Uterus (tissue), 2 donors: Measurements from ENCODE around the gene TEKT2.

Experiments used
- CTCF ChIP-seq, 4 experiments: fragments of 200-600 bp in 2 of 4; fragments of 450-650 bp in 2 of 4; sonication (generic) in 2 of 4; IDR thresholded peaks; one replicate each; pipeline ENCODE4 v1.5.1; 2016 to 2019; ENCODE audit warnings: antibody characterized with exemption in 4 of 4, mild to moderate bottlenecking in 2 of 4, moderate library complexity in 1 of 4
- POLR2A ChIP-seq, 2 donors: fragments of 450-650 bp; IDR thresholded peaks; one replicate each; pipeline ENCODE4 v1.6.1; 2016; ENCODE audit warnings: antibody characterized with exemption in 2 of 2, mild to moderate bottlenecking in 1 of 2, moderate library complexity in 1 of 2

GRCh38 chr1:36116901-36117300 lies 33.0 kb downstream of the TEKT2 start:
- TF ChIP-seq CTCF (IDR thresholded peaks at IDR 0.05) (no peak), POLR2A (IDR thresholded peaks at IDR 0.05) (no peak)
